Tibial nerve (tissue), 3 donors: ENCODE measurements around the gene P2RX6.
A peak's percentile ranks its signal among the peaks of the same experiment; 100 is the strongest.

Source experiments
- CTCF ChIP-seq, 5 experiments: fragments of 200-600 bp in 3 of 5; fragments of 450-650 bp in 2 of 5; sonication (generic) in 3 of 5; IDR thresholded peaks; one replicate each; pipeline ENCODE4 v1.5.1; 2016 to 2019; ENCODE audit warnings: antibody characterized with exemption in 5 of 5, mild to moderate bottlenecking in 3 of 5, moderate library complexity in 2 of 5
- POLR2A ChIP-seq, 2 donors: fragments of 450-650 bp; IDR thresholded peaks; one replicate each; pipeline ENCODE4 v1.6.1; 2017; ENCODE audit warnings: antibody characterized with exemption in 2 of 2, mild to moderate bottlenecking in 2 of 2, moderate library complexity in 2 of 2

DNA sequence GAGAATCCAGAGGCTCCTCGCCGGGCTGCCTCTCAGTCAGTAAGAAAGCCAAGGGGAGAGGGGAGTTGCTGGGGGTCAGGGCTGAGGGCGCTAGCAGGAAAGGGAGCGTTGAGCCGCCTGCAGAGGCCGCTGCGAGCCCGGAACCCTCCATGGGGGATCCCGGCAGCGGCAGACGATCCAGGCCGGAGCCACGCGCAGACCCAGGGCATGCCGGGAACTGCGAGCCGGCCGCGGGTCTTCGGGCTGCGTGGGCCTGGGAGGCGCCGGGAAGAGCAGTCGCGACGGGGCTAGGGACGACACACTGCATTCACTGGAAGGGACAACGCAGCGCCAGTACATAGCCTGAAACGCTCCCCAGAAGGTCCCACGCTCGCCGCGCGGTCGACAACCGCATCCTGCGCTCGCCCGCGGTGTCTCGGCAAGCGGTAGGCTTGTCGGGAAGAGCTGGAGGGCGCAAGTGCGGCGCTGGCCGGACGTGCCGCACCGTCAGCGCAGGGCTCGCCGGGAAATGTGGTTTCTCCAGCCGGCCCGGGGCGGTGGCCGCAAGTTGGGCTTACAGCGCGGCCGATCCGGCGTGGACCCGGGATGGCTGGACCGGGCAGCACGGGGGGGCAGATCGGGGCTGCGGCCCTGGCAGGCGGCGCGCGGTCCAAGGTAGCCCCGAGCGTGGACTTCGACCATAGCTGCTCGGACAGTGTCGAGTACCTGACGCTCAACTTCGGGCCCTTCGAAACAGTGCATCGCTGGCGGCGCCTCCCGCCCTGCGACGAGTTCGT is 33.0 kb upstream of the P2RX6 start, which contains the start of gene LZTR1:
- peak; percentile 89 to 97 for TF ChIP-seq POLR2A (IDR thresholded peaks at IDR 0.05)
- peak; percentile 24 to 80 (median 55) for TF ChIP-seq CTCF (IDR thresholded peaks at IDR 0.05)
